Superior temporal gyrus (tissue), 1 donor: ENCODE data around the gene CHRNA7.
"Not testable (repeated sequence)": the region's sequence is repeated elsewhere in the genome, so short reads cannot be mapped to it uniquely, and the experiment has no call there.

Experiments used
- DNase-seq: peaks from one replicate; pipeline ENCODE4 v3.0.0-alpha.2; 2016; ENCODE audit errors: extremely low spot score

The CHRNA7 gene

DNA sequence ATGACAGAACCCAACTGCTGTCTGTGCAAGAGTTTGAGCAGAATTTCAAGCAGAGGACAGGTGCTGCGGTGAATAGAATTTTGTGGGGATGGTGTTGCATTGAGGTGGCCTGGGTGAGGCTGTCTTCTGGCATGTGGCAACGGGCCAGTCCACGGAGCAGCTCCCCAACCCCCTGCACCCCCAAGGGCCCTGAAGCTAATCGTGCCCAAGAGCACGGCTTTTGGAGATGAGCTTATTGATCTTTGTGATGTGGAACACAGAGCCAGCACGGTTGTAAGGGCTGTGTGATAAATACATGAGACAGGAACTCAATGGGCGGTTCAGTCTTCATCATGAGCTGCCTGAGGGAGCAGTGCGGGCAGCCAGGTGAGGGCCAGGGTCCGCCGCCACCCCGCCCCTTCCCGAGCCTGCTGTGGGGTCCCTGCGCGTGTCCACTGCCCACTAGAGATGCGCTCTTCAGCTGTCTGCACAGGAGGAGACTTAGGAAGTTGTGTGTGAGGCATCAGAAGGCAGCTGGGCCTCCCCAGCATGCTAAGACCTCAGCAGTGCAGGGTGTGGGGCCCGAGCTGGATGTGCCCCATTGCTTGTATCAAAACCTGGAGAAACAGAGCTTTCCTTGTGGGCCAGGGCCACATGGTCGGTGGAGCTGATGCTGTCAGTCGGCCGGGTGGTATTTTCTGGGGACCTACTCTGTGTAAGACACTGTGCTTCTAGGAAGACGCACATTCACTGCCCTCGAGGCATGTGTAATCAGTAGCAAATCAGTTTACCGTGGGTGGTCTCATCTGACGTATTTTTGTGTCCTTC, 90.5 kb downstream of the CHRNA7 start:
- no peak for DNase-seq

GRCh38 chr15:32121384-32121695, 91.0 kb downstream of the CHRNA7 start:
- no peak for DNase-seq

- DNase-seq = no peak
These were observed 91.7 kb downstream of the CHRNA7 start for GRCh38 chr15:32122013-32122412.

- DNase-seq = no peak
These were observed 93.2 kb downstream of the CHRNA7 start for GRCh38 chr15:32123473-32123872.

GRCh38 chr15:32124726-32125125, 94.4 kb downstream of the CHRNA7 start:
- DNase-seq = no peak

GRCh38 chr15:32125595-32125994, 95.3 kb downstream of the CHRNA7 start:
- DNase-seq = no peak

DNA sequence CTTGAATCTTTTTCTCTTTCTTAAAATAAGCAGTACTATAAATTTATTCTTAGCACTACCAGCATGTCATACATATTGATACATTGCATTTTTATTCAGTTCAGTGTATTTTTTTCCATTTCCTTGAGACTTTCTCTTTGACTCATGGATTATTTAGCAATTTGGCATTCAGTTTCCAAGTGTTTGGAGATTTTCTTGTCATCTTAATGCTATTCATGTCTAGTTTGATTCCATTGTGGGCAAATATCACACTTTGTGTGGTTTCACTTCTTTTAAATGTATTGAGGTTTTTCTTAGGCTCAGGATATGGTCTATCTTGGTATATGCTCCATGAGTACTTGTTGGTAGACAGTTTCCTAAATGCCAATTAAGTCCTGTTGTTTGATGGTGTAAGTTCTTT, 99.5 kb downstream of the CHRNA7 start:
- no peak for DNase-seq

GRCh38 chr15:32130823-32131222, 100.5 kb downstream of the CHRNA7 start:
- DNase-seq = no peak

DNA sequence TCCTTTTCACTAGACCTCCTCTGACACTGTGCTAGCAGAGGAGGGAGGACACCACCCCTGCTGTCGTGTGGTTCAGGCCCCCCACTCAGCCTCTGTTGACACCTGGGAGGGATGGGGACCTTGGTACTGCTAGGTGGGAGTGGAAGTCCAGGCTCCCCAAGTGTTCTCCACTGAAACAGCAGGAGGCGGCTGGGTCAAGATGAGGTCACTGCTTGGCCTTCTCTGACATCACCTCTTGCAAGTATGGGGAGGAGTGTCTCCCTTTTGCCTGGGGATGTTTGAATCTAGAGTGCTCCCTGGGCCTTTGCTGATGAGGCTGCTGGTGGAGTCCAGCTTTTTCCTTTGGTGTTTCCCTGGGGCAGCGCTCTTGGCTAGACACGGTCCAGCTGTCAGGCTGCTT, 101.5 kb downstream of the CHRNA7 start:
- no peak for DNase-seq

GRCh38 chr15:32132859-32133258, 102.5 kb downstream of the CHRNA7 start:
- no peak for DNase-seq

DNA sequence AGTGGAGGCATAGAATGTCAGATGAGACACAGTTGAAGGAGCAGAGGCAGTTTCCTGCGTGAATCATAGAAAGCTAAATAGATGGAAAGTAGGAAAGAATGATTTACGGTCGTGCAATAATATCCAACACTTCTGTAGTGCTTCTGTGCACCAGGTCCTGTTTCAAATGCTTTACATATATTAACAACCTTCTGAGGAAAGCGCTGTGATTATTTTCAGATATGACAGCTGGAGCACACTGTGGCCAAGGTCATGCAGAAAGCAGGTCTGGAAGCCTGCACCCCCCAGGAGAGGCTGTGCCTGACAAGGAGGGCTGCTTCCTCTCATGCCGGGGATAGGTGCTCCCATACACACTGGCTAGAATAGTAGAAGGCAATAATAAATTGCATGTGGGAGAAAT, 104.5 kb downstream of the CHRNA7 start:
- DNase-seq = no peak

GRCh38 chr15:32135335-32135734, 105.0 kb downstream of the CHRNA7 start:
- no peak for DNase-seq

DNA sequence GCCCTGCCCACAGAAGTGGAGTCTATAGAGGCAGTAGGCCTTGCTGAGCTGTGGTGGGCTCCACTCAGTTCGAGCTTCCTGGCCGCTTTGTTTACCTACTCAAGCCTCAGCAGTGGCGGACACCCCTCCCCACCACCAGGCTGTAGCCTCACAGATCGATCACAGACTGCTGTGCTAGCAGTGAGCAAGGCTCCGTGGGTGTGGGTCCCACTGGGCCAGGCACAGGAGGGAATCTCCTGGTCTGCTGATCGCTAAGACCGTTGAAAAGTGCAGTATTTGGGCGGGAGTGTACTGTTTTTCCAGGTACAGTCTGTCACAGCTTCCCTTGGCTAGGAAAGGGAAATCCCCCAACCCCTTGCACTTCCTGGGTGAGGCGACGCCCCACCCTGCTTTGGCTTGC, 115.2 kb downstream of the CHRNA7 start:
- DNase-seq = not testable (repeated sequence)

DNA sequence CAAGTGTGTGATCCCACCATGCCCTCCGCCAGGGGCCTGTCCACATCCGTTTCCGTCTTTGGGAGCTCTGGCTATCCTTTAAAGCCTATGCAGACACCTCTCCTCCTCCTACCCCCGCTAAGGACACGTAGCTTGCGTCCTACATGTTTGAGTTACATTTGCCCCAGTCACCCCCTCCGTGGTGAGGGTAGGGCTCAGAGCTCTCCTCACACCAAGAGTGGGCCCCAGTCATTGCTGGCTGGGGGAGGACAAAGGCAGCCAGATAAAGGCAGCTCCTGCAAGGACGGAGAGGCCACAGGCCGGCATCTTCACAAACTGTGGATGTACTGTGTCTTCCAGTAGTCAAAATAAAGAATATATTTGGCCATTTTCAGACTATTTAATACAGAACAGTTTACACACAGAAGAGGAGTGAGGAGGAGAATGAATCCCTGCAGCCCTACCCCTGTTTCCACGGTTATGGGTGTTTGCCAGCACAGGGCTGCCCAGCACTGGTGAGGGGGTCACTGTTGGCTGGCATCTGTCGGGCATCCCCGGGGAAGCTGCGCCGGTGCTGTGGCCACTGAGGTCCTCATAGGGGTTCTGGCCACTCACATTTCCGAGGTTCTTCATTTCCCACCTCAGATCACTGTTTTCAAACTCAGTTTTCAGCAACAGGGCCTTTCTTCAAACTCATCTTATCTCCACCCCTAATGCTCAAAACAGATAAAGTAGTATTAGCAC, 118.7 kb downstream of the CHRNA7 start:
- no peak for DNase-seq

- no peak for DNase-seq
These were observed 122.3 kb downstream of the CHRNA7 start for GRCh38 chr15:32152574-32152973.

DNA sequence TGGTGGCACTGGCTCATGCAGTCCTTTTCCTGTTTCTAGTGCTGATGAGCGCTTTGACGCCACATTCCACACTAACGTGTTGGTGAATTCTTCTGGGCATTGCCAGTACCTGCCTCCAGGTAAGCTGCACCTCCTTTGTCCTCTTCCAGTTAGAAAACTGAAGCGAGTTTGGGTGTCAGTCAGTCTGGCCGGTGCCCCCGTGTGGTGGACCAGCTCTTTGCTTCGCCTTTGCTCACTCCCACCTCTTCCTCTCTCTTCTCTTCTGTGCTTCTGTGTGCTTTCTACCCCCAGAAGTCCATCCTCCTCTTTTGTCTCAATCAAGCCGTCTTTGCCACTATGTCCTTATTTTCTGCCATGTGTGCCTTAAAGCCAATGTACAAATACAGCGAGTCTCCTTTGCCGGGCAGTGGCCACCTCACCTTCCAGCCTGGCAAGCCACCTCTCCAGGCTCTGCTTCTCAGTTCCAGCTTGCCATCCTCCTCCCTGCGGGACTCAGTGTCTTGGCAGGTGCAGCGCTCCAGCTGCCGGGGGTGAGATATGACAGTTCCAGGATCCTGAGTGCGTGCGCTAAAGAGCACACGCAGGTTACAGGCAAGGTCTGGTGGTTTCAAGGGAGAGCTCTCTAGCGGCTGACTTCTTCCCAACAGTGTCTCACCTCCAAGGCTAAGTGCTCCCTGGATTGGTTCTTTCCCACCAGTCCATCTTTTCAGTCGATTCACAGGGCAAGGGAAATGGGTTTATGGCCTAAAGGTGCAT, 123.7 kb downstream of the CHRNA7 start:
- DNase-seq = not testable (repeated sequence)

DNA sequence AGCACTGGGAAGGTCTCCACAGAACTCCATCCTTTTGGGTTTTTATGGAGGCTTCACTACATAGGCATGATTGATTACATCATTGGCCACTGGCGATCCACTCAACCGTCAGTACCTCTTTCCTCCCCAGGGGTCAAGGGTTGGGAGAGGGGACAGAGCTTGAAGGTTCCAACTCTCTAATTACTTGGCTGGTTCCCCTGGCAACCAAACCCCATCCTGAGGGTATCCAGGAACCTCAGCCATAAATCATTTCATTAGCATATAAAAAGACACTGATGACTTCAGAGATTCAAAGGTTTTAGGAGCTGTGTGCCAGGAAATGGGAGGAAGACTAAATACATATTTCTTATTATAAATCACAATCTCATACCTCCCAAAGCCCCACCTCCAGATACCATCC, 131.8 kb downstream of the CHRNA7 start:
- not testable (repeated sequence) for DNase-seq

GRCh38 chr15:32164065-32164464, 133.8 kb downstream of the CHRNA7 start:
- not testable (repeated sequence) for DNase-seq

GRCh38 chr15:32164747-32165146, 134.4 kb downstream of the CHRNA7 start:
- DNase-seq = not testable (repeated sequence)

DNA sequence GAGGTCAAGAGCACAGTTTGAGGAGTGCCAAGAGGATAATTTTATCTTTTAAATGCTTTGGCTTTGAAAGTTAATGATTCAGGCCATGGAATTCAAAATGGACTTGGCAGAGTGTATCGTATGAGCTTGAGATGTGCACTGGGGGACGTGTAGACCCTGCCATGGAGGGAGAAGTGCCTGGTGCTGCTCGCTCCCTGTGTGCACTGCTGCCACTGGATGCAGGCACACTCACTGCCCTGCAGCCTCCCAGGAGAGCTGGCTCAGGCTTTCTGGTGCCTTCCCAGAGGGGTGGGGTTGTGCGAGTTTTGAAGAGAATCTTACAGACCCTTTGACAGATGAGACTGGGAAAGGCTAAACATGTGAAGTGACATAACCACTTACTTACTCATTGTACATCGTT, 135.5 kb downstream of the CHRNA7 start:
- DNase-seq = not testable (repeated sequence)

DNA sequence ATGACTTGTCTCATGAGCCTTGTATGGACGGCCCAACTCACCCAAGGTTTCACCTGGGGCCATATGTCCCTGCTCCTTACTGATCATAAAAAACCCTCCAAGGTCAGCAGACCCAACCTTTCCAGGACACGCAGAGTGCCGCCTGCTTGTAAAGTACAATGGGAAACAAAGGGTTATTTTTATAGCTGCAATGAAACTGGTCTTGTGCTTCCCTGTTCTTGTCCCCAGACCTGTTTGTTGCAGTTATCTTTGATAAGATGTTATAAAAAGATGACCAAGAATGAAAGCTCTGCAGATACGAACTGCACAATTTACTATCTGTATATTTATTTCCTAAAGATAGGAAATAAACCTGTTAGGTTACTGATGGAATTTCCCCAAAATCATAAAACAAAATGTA, 136.0 kb downstream of the CHRNA7 start:
- not testable (repeated sequence) for DNase-seq

DNA sequence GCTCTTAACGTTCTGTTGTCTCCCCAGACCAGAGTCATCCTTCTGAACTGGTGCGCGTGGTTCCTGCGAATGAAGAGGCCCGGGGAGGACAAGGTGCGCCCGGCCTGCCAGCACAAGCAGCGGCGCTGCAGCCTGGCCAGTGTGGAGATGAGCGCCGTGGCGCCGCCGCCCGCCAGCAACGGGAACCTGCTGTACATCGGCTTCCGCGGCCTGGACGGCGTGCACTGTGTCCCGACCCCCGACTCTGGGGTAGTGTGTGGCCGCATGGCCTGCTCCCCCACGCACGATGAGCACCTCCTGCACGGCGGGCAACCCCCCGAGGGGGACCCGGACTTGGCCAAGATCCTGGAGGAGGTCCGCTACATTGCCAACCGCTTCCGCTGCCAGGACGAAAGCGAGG, 137.6 kb downstream of the CHRNA7 start:
- not testable (repeated sequence) for DNase-seq

DNA sequence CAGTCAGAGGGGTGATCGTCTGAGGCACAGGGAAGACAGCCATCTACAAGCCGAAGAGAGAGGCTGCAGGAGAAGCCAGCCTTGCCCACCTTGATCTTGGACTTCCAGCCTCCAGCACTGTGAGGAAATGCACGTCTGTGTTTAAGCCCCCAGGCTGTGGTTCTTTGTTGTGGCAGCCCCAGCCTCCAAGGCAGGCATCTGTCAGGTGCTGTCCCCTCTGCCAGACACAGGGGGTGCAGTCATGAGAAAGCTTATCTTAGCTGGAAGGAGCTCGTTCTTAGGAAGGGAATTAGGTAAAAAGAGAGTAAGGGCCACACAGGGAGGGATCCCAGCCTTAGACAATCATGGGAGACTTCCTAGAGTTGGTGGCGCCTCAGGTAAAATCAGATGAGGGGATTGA, 150.3 kb downstream of the CHRNA7 start:
- not testable (repeated sequence) for DNase-seq
